NCI-H82 (cell line): ENCODE results near the gene PLCG1.

ENCODE experiments used
- DNase-seq: peaks from one replicate; lab custom pipeline; 2025; lab: John Stamatoyannopoulos, UW

Gene PLCG1

GRCh38 chr20:41180599-41181333 lies 43.4 kb downstream of the PLCG1 start:
- DNase-seq = no peak

GRCh38 chr20:41181567-41181966 lies 44.2 kb downstream of the PLCG1 start:
- DNase-seq = no peak

- DNase-seq = no peak
Measured at GRCh38 chr20:41182296-41183212, 45.2 kb downstream of the PLCG1 start.

- DNase-seq = no peak
Measured at GRCh38 chr20:41183391-41183790, 46.0 kb downstream of the PLCG1 start.

- DNase-seq = no peak
Measured at GRCh38 chr20:41183831-41184230, 46.5 kb downstream of the PLCG1 start.

GRCh38 chr20:41185013-41185757 lies 47.8 kb downstream of the PLCG1 start:
- no peak for DNase-seq

GRCh38 chr20:41187668-41188067 lies 50.3 kb downstream of the PLCG1 start:
- no peak for DNase-seq

- DNase-seq = no peak
Measured at GRCh38 chr20:41191562-41192500, 54.5 kb downstream of the PLCG1 start.

- no peak for DNase-seq
Measured at GRCh38 chr20:41192575-41192974, 55.2 kb downstream of the PLCG1 start.

- DNase-seq = peak; percentile 52
Measured at GRCh38 chr20:41196653-41197225, 59.4 kb downstream of the PLCG1 start.

GRCh38 chr20:41198443-41198842 lies 61.1 kb downstream of the PLCG1 start:
- no peak for DNase-seq

- no peak for DNase-seq
Measured at GRCh38 chr20:41200446-41201202, 63.3 kb downstream of the PLCG1 start.

- no peak for DNase-seq
Measured at GRCh38 chr20:41201760-41202159, 64.4 kb downstream of the PLCG1 start.

- no peak for DNase-seq
Measured at GRCh38 chr20:41202426-41202825, 65.1 kb downstream of the PLCG1 start.

- DNase-seq = no peak
Measured at GRCh38 chr20:41203660-41204059, 66.3 kb downstream of the PLCG1 start.

- DNase-seq = no peak
Measured at GRCh38 chr20:41204304-41205265, 67.2 kb downstream of the PLCG1 start.

GRCh38 chr20:41205313-41205712 lies 68.0 kb downstream of the PLCG1 start:
- DNase-seq = no peak

- no peak for DNase-seq
Measured at GRCh38 chr20:41213150-41213820, 75.9 kb downstream of the PLCG1 start.
